GM12891 (cell line): ENCODE measurements around the gene RXYLT1.

Experiments
- PAX5 ChIP-seq: IDR thresholded peaks from 2 replicates; pipeline ENCODE4 v1.6.1; 2011; ENCODE audit warnings: low read length, moderate library complexity, mild to moderate bottlenecking; ENCODE audit not compliant: insufficient read depth, severe bottlenecking
- POLR2A ChIP-seq: IDR thresholded peaks from 2 replicates; pipeline ENCODE4 v1.6.1; 2011; ENCODE audit warnings: low read depth, low read length, control low read depth
- POLR2AphosphoS5 ChIP-seq: IDR thresholded peaks from 2 replicates; pipeline ENCODE4 v1.6.1; 2011; ENCODE audit warnings: low read depth, low read length, control low read depth
- POU2F2 ChIP-seq: IDR thresholded peaks from 2 replicates; pipeline ENCODE4 v1.6.1; 2011; ENCODE audit warnings: low read depth, mild to moderate bottlenecking, control low read depth, low read length, moderate library complexity
- SPI1 ChIP-seq: IDR thresholded peaks from 2 replicates; pipeline ENCODE4 v1.6.1; 2011; ENCODE audit warnings: low read depth, low read length, control low read depth
- TAF1 ChIP-seq: IDR thresholded peaks from 2 replicates; pipeline ENCODE4 v1.6.1; 2011; ENCODE audit warnings: low read depth, low read length, control low read depth

GRCh38 chr12:63779498-63780481, at the start of gene RXYLT1:
- TF ChIP-seq POLR2A = peak; percentile 57; the same call in 1 of the 2 replicates
- TF ChIP-seq POLR2AphosphoS5 = peak; percentile 74
- TF ChIP-seq SPI1 = no peak
- 0 out of 2 replicates have a peak, but pooled peaks have one; percentile 27 for TF ChIP-seq TAF1
- TF ChIP-seq POU2F2 = 0 out of 2 replicates have a peak, but pooled peaks have one; percentile 45
- no peak for TF ChIP-seq PAX5
